HG03558 (cell line): ENCODE results near the gene ZNF148.
A peak's percentile ranks its signal among the peaks of the same experiment; 100 is the strongest.

Experiments used
- ATAC-seq: cut with Tn5 transposase; IDR thresholded peaks from one replicate; pipeline ENCODE4 v1.9.1; 2021; ENCODE audit warnings: moderate number of reproducible peaks; ENCODE audit not compliant: unreplicated experiment; ENCODE audit errors: extremely low read depth

ZNF148 gene

DNA sequence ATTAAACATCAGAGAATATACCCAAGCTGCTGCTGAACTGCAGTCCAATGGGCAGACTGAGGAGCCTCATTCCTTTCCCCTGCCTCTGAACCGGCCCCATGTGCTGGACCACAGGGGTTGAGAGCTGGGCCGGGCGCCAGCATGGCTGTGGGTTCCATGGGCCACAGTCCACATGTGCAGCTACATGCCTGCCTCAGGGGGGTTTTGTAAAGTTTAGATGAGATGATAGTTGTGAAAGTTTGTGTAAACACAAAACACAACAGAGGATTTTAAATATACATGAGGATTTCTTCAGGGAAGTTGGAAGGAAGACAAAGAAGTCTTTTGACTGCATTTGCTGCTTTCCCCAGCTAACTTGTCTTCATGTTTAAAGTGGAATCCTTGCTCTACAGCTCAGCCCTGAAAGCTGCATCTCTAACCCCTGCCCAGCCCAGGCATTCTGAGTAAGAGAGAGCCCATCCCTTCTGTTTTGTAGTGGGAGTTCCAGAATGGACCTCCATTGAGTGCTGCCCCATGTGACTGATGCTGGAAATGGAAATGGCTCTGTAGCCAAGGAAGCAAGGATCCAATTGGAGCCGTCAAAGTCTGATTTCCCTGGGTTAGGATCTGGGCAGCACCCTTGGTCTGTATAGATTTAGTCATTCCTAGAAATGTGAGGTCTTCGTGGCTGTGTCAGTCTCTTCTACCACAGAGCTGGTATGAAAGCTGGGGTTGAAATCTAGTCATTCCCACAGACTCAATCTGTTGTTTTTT lies 180.1 kb downstream of the ZNF148 start:
- ATAC-seq = no peak

GRCh38 chr3:125194061-125194848 lies 180.9 kb downstream of the ZNF148 start:
- no peak for ATAC-seq

DNA sequence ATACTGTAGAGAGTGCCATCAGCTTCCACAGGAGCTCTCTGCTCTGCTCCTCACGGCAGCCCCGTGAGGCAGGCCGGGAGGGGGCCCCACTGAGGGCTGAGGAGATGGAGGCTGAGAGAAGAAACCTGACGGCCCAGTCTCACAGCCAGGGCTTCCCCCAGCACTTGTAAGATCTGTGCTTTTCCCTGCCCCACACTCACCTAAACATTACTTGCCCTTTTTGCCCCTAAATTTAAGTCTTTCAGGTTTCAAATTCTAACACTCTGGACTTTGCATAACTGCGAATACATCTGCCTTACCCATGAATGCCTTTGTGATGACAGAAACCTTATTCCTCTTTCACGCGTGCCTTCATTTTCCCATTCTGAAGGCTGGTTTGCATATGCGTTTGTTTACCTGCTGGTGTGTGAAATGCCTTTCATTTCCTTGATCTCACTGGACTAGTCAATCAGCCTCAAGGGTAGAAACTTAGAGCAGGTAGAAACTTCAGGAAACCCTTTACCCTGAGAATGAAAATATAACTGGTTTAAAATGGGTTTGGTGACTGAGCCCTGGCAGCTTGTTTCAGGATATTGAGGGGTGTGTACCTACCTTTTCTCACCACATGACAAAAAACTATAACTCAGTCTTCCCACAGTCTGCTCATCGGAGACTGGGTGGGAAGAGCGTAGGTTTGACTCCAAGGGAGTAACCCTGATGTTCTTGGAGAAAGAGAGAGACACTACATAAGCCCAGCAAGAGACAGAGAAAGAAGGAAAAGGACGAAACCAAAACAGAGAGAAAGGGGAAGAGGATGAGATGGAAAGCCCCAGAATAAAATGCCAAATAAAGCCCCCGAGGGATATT lies 182.7 kb downstream of the ZNF148 start:
- peak; percentile 35 for ATAC-seq

DNA sequence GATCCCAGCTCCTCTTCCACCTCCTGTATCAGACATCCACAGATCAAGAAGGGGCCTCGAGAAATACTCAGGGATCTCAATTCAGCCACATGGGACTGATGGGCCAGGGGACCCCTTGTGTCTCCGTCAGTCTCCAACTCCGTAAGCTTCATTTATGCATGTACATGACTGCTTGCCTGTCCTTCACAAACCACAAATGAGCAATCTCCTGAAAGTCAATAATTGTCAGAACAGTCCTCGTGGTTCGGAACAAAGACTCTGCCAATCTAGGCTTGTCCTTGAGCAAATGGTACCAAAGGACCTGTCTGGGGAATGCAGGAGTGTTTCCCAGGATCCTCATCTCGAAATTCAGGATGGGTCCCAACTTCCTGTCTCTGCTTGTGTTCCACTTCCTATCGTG lies 183.4 kb downstream of the ZNF148 start:
- no peak for ATAC-seq

- ATAC-seq = no peak
These were observed 183.9 kb downstream of the ZNF148 start for GRCh38 chr3:125191256-125191655.

GRCh38 chr3:125190786-125191185 lies 184.3 kb downstream of the ZNF148 start:
- ATAC-seq = no peak

- no peak for ATAC-seq
These were observed 185.6 kb downstream of the ZNF148 start for GRCh38 chr3:125189378-125190165.

GRCh38 chr3:125188955-125189354 lies 186.2 kb downstream of the ZNF148 start:
- no peak for ATAC-seq

DNA sequence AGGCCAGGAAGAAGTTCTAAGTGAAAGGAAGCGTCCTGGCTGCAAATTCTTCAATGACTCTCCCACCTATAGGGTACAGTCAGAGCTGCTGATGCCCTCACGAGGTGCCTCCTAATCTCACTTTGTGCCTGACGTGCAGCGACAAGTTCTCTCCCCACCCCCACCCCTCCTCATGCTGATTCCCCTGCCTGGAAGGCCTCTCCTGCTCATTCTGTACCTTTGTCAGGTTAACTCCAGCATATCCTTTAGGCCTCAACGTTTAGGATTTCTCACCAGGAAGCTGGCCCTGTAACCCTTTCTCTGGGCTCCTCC lies 187.6 kb downstream of the ZNF148 start:
- ATAC-seq = no peak

DNA sequence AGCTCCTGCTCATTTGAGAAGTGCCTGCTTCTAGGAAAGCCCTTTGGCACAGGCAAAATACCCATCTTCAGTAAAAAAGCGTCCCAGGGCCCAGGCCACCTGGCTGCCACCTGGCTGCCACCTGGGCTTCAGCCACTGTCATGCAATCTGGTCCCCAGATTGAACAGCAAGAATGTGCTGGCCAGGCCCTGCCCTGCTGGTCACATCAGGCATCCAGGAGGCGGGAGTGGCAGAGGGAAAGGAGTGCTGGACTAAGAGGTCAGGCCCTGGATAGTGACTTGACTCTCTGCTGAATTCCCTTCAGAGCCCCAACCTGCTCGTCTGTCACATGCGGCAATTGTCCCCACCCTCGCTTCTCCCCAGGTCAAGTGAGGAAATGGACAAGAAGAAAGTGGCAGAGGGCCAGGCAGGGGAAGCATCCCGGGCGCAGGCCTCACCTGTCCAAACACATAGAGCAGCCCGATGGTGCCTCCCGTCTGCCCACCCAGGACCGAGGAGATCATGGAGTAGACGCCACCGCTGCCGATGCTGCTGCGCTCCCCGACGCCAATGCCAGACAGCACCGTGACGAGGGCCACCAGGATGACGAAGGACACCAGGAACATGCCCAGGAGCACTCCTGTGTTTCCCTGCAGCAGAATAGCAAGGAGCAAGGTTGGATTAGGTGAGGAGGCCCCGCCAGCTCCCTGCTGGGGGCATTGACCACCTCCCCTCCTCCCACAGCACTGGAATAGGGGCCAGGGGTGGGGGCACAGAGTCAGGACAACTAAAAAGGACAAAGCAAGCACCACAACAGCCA lies 188.1 kb downstream of the ZNF148 start:
- ATAC-seq = no peak

GRCh38 chr3:125186261-125186787 lies 188.8 kb downstream of the ZNF148 start:
- ATAC-seq = no peak

GRCh38 chr3:125185805-125186204 lies 189.3 kb downstream of the ZNF148 start:
- no peak for ATAC-seq

- ATAC-seq = no peak
These were observed 195.3 kb downstream of the ZNF148 start for GRCh38 chr3:125179884-125180240.

GRCh38 chr3:125179143-125179883 lies 195.8 kb downstream of the ZNF148 start:
- no peak for ATAC-seq

DNA sequence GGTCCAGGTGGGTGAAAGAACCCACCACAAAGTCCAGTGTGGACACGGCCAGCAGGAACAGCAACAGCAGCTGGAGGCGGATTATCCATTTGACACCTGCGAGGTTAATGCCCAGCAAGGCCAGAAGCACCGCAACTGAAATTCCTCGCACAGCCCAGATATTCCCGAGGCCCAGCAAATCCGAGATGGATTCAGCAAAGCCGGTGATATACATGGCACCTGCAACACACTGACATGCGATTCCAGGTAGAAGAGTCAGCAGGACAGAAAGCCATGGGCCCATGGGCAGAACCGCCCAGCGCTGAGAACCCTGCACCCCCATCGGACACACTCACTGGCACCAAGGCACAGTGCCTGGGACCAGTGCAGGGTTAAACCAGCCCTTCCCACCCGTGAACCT lies 197.4 kb downstream of the ZNF148 start:
- no peak for ATAC-seq
